ENCODE measurements around the gene HS3ST3A1. TPM values are rescaled to one million over a fixed set of nuclear protein-coding genes. Genes with fewer than 3 reads are reported as not detected.

The HS3ST3A1 gene
- total RNA-seq, 1 experiment from 2014 or later: 3.4 TPM

DNA sequence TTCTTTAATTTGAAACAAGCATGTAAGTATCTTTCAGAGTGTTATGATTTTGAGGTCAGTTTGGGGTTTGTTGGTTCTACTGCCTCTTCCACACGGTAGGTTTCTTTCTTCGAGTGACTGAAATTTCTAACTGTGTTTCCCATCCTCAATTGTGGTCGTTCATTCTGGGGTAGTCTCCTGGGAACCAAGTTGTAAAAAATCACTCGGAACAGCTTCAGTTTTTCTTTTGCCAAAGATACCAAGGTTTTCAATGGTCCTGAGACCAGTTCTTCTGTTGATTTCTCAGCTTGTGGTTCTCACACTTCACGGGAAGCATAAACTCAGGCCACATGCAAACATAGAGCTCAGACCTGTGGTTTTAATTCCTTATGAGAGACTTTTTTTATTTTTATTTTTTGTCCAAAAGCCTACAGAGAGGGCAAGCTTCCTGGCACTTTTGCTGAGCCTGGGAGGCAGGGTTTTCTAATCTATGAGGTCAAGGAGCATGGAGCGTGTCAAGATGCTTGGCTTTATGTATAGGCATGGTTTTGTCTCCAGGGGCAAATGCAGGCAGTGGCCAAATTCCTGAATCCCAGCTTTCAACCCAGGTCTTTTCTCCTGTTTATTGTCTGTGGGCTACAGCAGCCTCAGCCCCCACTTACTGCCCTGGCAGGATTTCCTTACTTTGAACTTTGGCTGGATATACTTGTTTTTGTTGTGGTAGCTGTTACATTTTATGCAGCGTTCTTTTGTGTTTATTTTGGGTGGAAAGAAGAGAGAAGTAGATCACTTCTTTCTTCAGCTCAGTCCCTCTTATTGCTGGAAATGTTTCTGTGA is 32.9 kb downstream of the HS3ST3A1 start:
- no peak overlapping the region for H3K18ac ChIP-seq (ENCODE audit: insufficient read length, low read depth, low read length)
- H3T11ph ChIP-seq (ENCODE audit: low read length): no peak overlapping the region
- Mint-ChIP-seq H3K4me1 (peaks cover 23 to 35% of the 10 kb centered on the region in 2 experiments), H3K27me3 (ENCODE audit: low read depth) (no peaks in the 10 kb centered on the region; the same call in none of the 2 replicates), H3K27ac (peak overlapping the region in 1 of 3 experiments; percentile 61; a peak in 1 of 7 replicates), H3K36me3 (ENCODE audit: insufficient read depth in 1 of 3, low read depth in 3 of 3) (peaks cover 9 to 30% (median 24%) of the 10 kb centered on the region in 3 experiments), H3K4me3 (no peak overlapping the region), H3K9me3 (peaks cover 21% of the 10 kb centered on the region in 2 experiments)
- no peak overlapping the region for H3K56ac ChIP-seq (ENCODE audit: insufficient read length, low read depth, low read length)
- H4K91ac ChIP-seq (ENCODE audit: insufficient read length, low read depth, low read length): no peak overlapping the region
- TF ChIP-seq, protein P1, sequence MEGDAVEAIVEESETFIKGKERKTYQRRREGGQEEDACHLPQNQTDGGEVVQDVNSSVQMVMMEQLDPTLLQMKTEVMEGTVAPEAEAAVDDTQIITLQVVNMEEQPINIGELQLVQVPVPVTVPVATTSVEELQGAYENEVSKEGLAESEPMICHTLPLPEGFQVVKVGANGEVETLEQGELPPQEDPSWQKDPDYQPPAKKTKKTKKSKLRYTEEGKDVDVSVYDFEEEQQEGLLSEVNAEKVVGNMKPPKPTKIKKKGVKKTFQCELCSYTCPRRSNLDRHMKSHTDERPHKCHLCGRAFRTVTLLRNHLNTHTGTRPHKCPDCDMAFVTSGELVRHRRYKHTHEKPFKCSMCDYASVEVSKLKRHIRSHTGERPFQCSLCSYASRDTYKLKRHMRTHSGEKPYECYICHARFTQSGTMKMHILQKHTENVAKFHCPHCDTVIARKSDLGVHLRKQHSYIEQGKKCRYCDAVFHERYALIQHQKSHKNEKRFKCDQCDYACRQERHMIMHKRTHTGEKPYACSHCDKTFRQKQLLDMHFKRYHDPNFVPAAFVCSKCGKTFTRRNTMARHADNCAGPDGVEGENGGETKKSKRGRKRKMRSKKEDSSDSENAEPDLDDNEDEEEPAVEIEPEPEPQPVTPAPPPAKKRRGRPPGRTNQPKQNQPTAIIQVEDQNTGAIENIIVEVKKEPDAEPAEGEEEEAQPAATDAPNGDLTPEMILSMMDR (conservative IDR thresholded peaks at IDR 0.05): no peak
- H3K9me3 ChIP-seq (ENCODE audit: control insufficient read depth, low read depth, low read length): no peaks in the 10 kb centered on the region
- no peak overlapping the region for H3K4me2 ChIP-seq (ENCODE audit: insufficient read depth, insufficient read length, low read length)
- H2BK5ac ChIP-seq (ENCODE audit: insufficient read length, low read length): no peak overlapping the region
- H4K20me1 ChIP-seq (ENCODE audit: control insufficient read depth, insufficient read depth, insufficient read length): no peaks in the 10 kb centered on the region
- H2BK15ac ChIP-seq (ENCODE audit: low read depth, low read length): no peak overlapping the region
- H2AK5ac ChIP-seq (ENCODE audit: insufficient read length, low read length): no peak overlapping the region
- no peak overlapping the region for H2AFZ ChIP-seq (ENCODE audit: low read length)
- H3K23me2 ChIP-seq (ENCODE audit: insufficient read length, low read depth, low read length, poor library complexity, severe bottlenecking): no peaks in the 10 kb centered on the region
- no peak for DNase-seq
- no peak overlapping the region for H2BK20ac ChIP-seq (ENCODE audit: low read depth, low read length, poor library complexity, severe bottlenecking)
- H3K23ac ChIP-seq (ENCODE audit: insufficient read length, low read depth, low read length): no peak overlapping the region
- H2BK120ac ChIP-seq (ENCODE audit: low read depth, low read length, poor library complexity, severe bottlenecking): no peak overlapping the region
- no peak overlapping the region for H3K14ac ChIP-seq (ENCODE audit: insufficient read depth, low read length)
- no peak overlapping the region for H3K27ac ChIP-seq (ENCODE audit: insufficient read length, low read depth, low read length)
- whole genome bisulfite sequencing (ENCODE audit: extremely low coverage, insufficient read length, low lambda C conversion rate): no CpG with 5 or more reads among the region's 7 CpGs
- no peaks in the 10 kb centered on the region for H3K79me1 ChIP-seq (ENCODE audit: insufficient read depth, low read depth, low read length, poor library complexity, severe bottlenecking)
- no peaks in the 10 kb centered on the region; the same call in 1 of the 2 replicates for H3K4me1 ChIP-seq (ENCODE audit: insufficient read depth, low read length)
- no peak overlapping the region for H4K8ac ChIP-seq (replicated peaks; ENCODE audit: insufficient read length, low read depth, low read length)
- no peak overlapping the region for H4K5ac ChIP-seq (ENCODE audit: insufficient read length, low read depth, low read length)
- no peak overlapping the region for H2BK12ac ChIP-seq (ENCODE audit: insufficient read length, low read depth, low read length)
- H3K4ac ChIP-seq (ENCODE audit: low read depth, low read length): no peak overlapping the region
- H3K9ac ChIP-seq (ENCODE audit: extremely low read depth, insufficient read length, low read length): no peak overlapping the region
- H3K79me2 ChIP-seq (ENCODE audit: insufficient read depth, low read length): no peaks in the 10 kb centered on the region
- no peaks in the 10 kb centered on the region for H3K27me3 ChIP-seq (ENCODE audit: insufficient read depth, low read length)
